NCI-H2107 (cell line): Measurements from ENCODE around the gene GAD1.

Experiments used
- DNase-seq: peaks from one replicate; lab custom pipeline; 2025; lab: John Stamatoyannopoulos, UW

Gene GAD1

DNA sequence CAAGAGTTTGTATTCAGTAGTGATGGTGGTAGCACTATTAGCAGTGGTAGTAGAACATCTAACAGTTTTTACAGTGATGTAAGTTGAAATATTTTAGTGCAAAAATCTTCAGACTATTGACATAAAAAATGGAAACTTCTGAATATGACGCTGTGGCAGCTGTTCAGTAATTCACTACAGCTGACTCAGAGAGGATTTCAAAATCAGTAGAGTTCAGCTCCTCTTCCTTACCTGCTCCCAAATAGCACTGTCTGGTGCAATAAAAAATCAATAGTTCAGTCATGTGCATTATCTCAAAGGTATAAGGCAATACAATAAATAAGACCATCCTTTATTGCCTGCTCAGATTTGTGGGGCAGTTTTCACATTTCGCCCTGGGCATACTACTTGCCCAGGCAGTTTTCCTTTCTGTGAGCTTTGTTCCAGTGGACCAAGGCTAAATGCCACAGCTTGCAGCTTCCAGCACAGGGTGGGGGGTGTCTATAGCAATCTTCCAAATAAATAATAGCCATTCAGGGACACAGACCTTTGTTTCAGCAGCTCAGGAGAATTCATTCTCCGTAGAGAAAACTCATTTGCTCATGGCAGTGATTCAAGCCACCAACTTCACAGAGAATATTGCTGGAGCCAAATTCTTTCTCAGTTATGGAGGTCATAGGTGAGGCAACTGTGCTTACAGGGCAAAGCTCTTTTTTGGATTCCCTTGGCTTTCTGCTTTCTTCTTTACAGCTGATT lies 78.5 kb downstream of the GAD1 start:
- DNase-seq, result no peak

DNA sequence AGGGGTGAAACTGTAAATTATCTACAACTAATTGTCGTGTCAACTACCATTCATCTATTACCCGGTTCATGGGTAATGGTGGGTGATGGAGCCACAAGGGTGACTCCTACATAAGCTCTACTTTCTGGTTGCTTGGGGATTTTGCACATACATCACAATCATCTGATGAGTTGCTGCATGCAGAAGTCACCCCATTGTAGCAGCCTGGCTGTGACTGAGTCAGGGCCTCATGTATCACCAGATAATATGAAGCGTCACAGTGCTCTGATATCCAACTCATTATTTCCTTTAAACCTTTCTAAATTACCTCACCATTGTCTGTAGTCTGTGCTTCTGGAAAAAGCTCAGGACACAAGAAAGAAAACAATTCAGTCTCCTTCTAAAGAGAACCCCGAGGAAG lies 79.9 kb downstream of the GAD1 start:
- DNase-seq, result no peak

DNA sequence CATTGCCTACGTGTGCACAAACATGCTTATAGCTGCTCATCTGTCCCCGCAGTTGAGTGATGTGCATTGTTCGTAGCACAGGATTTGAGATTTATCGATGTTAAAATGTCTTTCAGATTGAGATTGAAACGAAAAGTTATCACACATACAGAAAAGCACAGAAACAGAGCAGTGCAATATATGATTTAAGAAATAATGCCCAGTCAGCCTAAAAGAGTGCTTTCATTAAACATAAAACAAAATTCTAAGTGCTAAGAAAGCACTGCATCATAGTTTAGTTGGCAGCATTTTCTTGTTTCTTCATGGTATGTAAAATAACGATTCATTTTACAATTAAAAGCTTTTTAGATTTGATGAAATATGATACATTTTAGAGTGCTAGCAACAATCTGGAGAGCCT lies 80.4 kb downstream of the GAD1 start:
- DNase-seq, result no peak

DNA sequence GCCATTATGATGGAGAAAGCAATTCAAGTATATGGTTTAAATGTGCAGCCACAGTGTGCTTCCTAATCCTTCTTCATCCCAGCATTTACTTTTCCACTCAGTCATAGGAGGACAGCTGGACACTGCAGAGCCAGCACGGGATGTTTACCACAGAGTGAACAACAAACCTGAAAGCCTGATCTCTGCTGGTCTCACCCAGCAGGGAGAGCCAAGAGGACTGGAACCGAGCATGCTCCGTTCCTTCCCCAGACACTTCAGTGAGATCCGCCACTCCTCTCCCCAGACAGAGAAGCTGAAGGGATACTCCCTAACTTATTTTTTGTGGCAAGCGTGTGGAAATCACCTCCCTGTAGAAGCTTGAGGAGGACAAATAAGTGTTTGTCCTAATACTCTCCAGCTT lies 89.2 kb downstream of the GAD1 start:
- DNase-seq, result no peak
